H1 (cell line): Measurements from ENCODE around the gene CBLB. TPM values are rescaled to one million over a fixed set of nuclear protein-coding genes. Genes with fewer than 3 reads are reported as not detected.

ENCODE experiments used
- CTCF ChIA-PET: fragments of 300-600 bp; sonication (Branson Sonifier 250); formaldehyde crosslinking; loops from one replicate; lab custom pipeline; 2021; ENCODE audit not compliant: partially characterized antibody; lab: Charles Lee
- POLR2A ChIA-PET: fragments of 300-600 bp; sonication (Branson Sonifier 250); formaldehyde crosslinking; loops from one replicate; lab custom pipeline; 2021; ENCODE audit warnings: inconsistent platforms; ENCODE audit not compliant: partially characterized antibody; lab: Charles Lee
- DNase-seq, 2 experiments: peaks; one replicate each; pipeline versions ENCODE4 v3.0.0 to v3.0.0-alpha.2; 2010 to 2022; ENCODE audit warnings: low spot score in 2 of 2, low read depth in 1 of 2, mixed read lengths in 1 of 2
- FAIRE-seq: peaks from 2 replicates; lab custom pipeline; 2011; peaks lifted over from hg19 to GRCh38; lab: Jason Lieb, UNC
- H2AFZ ChIP-seq: 2 replicates; pipeline ENCODE4 v1.8.1; 2012; ENCODE audit warnings: low read length, inconsistent platforms
- H2AK5ac ChIP-seq: 2 replicates; pipeline ENCODE4 v1.6.1; 2013; ENCODE audit warnings: low read depth, low read length
- H2BK120ac ChIP-seq: replicated peaks from 2 replicates; pipeline ENCODE3; 2013; ENCODE audit warnings: low read depth, low read length, inconsistent platforms
- H2BK12ac ChIP-seq: 2 replicates; pipeline ENCODE4 v1.6.1; 2013; ENCODE audit warnings: low read depth, low read length
- H2BK15ac ChIP-seq: 2 replicates; pipeline ENCODE4 v1.6.1; 2013; ENCODE audit warnings: low read length
- H2BK20ac ChIP-seq: 2 replicates; pipeline ENCODE4 v1.6.1; 2013; ENCODE audit warnings: low read length
- H2BK5ac ChIP-seq: 2 replicates; pipeline ENCODE4 v1.6.1; 2013; ENCODE audit warnings: low read depth, low read length
- H3K14ac ChIP-seq: 2 replicates; pipeline ENCODE4 v1.6.1; 2013; ENCODE audit warnings: inconsistent platforms; ENCODE audit not compliant: insufficient read length
- H3K18ac ChIP-seq: 2 replicates; pipeline ENCODE4 v1.6.1; 2013; ENCODE audit warnings: low read length; ENCODE audit errors: extremely low read depth
- H3K23ac ChIP-seq: 2 replicates; pipeline ENCODE4 v1.6.1; 2013; ENCODE audit warnings: inconsistent platforms; ENCODE audit not compliant: insufficient read length
- H3K23me2 ChIP-seq: 2 replicates; pipeline ENCODE4 v1.6.1; 2013; ENCODE audit warnings: low read depth, low read length
- H3K27ac ChIP-seq: 2 replicates; pipeline ENCODE4 v1.6.1; 2011; ENCODE audit warnings: low read depth, low read length, inconsistent platforms
- H3K27me3 ChIP-seq, 4 experiments: replicated peaks in 1 of 4; 1 replicate in 1 of 4; 2 replicates in 3 of 4; pipeline versions ENCODE4 v1.6.1 to v1.8.1; 2011 to 2013; ENCODE audit warnings: low read length in 3 of 4, mild to moderate bottlenecking in 3 of 4, inconsistent platforms in 2 of 4, mixed read lengths in 2 of 4, moderate library complexity in 1 of 4; ENCODE audit not compliant: control insufficient read depth in 3 of 4, insufficient read depth in 3 of 4; ENCODE audit errors: extremely low read depth in 1 of 4
- H3K36me3 ChIP-seq, 4 experiments: 2 replicates each; pipeline versions ENCODE4 v1.6.1 to v1.8.1; 2011 to 2013; ENCODE audit warnings: mild to moderate bottlenecking in 4 of 4, low read length in 3 of 4, moderate library complexity in 2 of 4, control low read depth in 1 of 4, inconsistent platforms in 1 of 4; ENCODE audit not compliant: insufficient read depth in 4 of 4, control insufficient read depth in 2 of 4
- H3K4ac ChIP-seq: replicated peaks from 2 replicates; pipeline ENCODE3; 2013; ENCODE audit warnings: low read length, low read depth, mixed read lengths, inconsistent platforms; ENCODE audit not compliant: insufficient read length
- H3K4me1 ChIP-seq, 4 experiments: replicated peaks in 1 of 4; 1 replicate in 1 of 4; 2 replicates in 3 of 4; pipeline versions ENCODE4 v1.6.1 to v1.8.1; 2011 to 2013; ENCODE audit warnings: low read length in 3 of 4, inconsistent platforms in 2 of 4, mixed read lengths in 1 of 4; ENCODE audit not compliant: insufficient read depth in 4 of 4, control insufficient read depth in 3 of 4
- H3K4me2 ChIP-seq, 2 experiments: 2 replicates each; pipeline versions ENCODE4 v1.6.1 to v1.8.1; 2011 to 2013; ENCODE audit warnings: low read depth in 2 of 2, low read length in 2 of 2, control low read depth in 1 of 2, inconsistent platforms in 1 of 2, mild to moderate bottlenecking in 1 of 2; ENCODE audit not compliant: insufficient read depth in 1 of 2
- H3K4me3 ChIP-seq, 4 experiments: fragments of 200-600, 300-600 bp in 1 of 4; sonication (generic), shearing (Covaris generic), sonication (Bioruptor Twin) in 1 of 4; 2 replicates each; pipeline versions ENCODE4 v1.5.1 to v1.8.1; 2011 to 2016; ENCODE audit warnings: low read length in 4 of 4, low read depth in 3 of 4, control low read depth in 2 of 4, inconsistent platforms in 2 of 4, mild to moderate bottlenecking in 2 of 4, mixed read lengths in 1 of 4, moderate library complexity in 1 of 4; ENCODE audit not compliant: insufficient read depth in 2 of 4; ENCODE audit errors: extremely low read depth in 1 of 4
- H3K56ac ChIP-seq: replicated peaks from 2 replicates; pipeline ENCODE3; 2013; ENCODE audit warnings: low read depth, mild to moderate bottlenecking, mixed read lengths, low read length, inconsistent platforms; ENCODE audit not compliant: insufficient read length
- H3K79me1 ChIP-seq: 2 replicates; pipeline ENCODE4 v1.6.1; 2013; ENCODE audit warnings: low read depth, low read length, control low read depth
- H3K79me2 ChIP-seq, 2 experiments: 2 replicates each; pipeline versions ENCODE4 v1.6.1 to v1.8.1; 2012 to 2013; ENCODE audit warnings: low read length in 2 of 2, mild to moderate bottlenecking in 2 of 2, inconsistent platforms in 1 of 2; ENCODE audit not compliant: insufficient read depth in 2 of 2, control insufficient read depth in 1 of 2
- H3K9ac ChIP-seq, 4 experiments: replicated peaks in 1 of 4; 1 replicate in 1 of 4; 2 replicates in 3 of 4; pipeline versions ENCODE4 v1.6.1 to v1.8.1; 2011 to 2013; ENCODE audit warnings: low read depth in 3 of 4, low read length in 3 of 4, control low read depth in 2 of 4, mild to moderate bottlenecking in 2 of 4, moderate library complexity in 2 of 4, inconsistent platforms in 1 of 4; ENCODE audit errors: extremely low read depth in 1 of 4
- H3K9me3 ChIP-seq, 2 experiments: 2 replicates each; pipeline versions ENCODE4 v1.6.1 to v1.8.1; 2012 to 2013; ENCODE audit warnings: mild to moderate bottlenecking in 2 of 2, moderate library complexity in 2 of 2, control low read depth in 1 of 2, inconsistent platforms in 1 of 2, low read depth in 1 of 2, low read length in 1 of 2, mixed read lengths in 1 of 2; ENCODE audit not compliant: insufficient read depth in 2 of 2
- H4K20me1 ChIP-seq, 2 experiments: replicated peaks in 1 of 2; 2 replicates each; pipeline versions ENCODE3 to v1.8.1; 2011 to 2013; ENCODE audit warnings: inconsistent platforms in 2 of 2, low read length in 2 of 2, mild to moderate bottlenecking in 1 of 2; ENCODE audit not compliant: insufficient read depth in 2 of 2, control insufficient read depth in 1 of 2
- H4K5ac ChIP-seq: 2 replicates; pipeline ENCODE4 v1.6.1; 2013; ENCODE audit warnings: low read length, low read depth, mixed read lengths, inconsistent platforms; ENCODE audit not compliant: insufficient read length
- H4K8ac ChIP-seq: 2 replicates; pipeline ENCODE4 v1.8.0; 2013; ENCODE audit warnings: mild to moderate bottlenecking, moderate library complexity, low read length, inconsistent platforms; ENCODE audit not compliant: insufficient read depth; ENCODE audit errors: extremely low read depth
- H4K91ac ChIP-seq: replicated peaks from 2 replicates; pipeline ENCODE3; 2013; ENCODE audit warnings: low read length, mixed read lengths, inconsistent platforms; ENCODE audit not compliant: insufficient read length
- ASH2L ChIP-seq: fragments of 200-600, 300-600 bp; sonication (generic); IDR thresholded peaks from one replicate; pipeline ENCODE4 v1.7.1; 2017; ENCODE audit warnings: low read length
- CEBPB ChIP-seq: IDR thresholded peaks from 2 replicates; pipeline ENCODE4 v1.6.1; 2012; ENCODE audit warnings: low read depth, low read length
- SIN3A ChIP-seq, 2 experiments: IDR thresholded peaks in 1 of 2; conservative IDR thresholded peaks in 1 of 2; 2 replicates each; pipeline ENCODE4 v1.6.1; 2011 to 2012; ENCODE audit warnings: low read length in 2 of 2, improper control_type of control experiment in 1 of 2, low read depth in 1 of 2, mild to moderate bottlenecking in 1 of 2
- SP1 ChIP-seq: IDR thresholded peaks from 2 replicates; pipeline ENCODE4 v1.6.1; 2011; ENCODE audit warnings: low read depth, low read length
- SRF ChIP-seq: IDR thresholded peaks from 2 replicates; pipeline ENCODE4 v1.6.1; 2011; ENCODE audit warnings: mild to moderate bottlenecking, low read depth, low read length, moderate library complexity
- TBP ChIP-seq: IDR thresholded peaks from 2 replicates; pipeline ENCODE4 v1.6.1; 2011; ENCODE audit warnings: low read depth, low read length, improper control_type of control experiment
- TEAD4 ChIP-seq: IDR thresholded peaks from 2 replicates; pipeline ENCODE4 v1.6.1; 2012; ENCODE audit warnings: low read depth, low read length, inconsistent platforms, mixed read lengths
- WGBS, 2 experiments: shearing (Covaris generic) in 1 of 2; methylation state at CpG; one replicate each; pipeline versions ENCODE4 v1.1.6 to v1.1.7; 2013 to 2015; ENCODE audit warnings: low lambda C conversion rate in 2 of 2, mixed read lengths in 2 of 2, inconsistent platforms in 1 of 2, low coverage in 1 of 2, missing lambda C conversion rate in 1 of 2; ENCODE audit not compliant: insufficient replicate concordance in 2 of 2, insufficient coverage in 1 of 2, insufficient read length in 1 of 2; ENCODE audit errors: extremely low coverage in 1 of 2, missing lambda C conversion rate in 1 of 2; 5-methylcytosine and 5-hydroxymethylcytosine counted together
- polyA plus RNA-seq, 7 experiments: library from polyadenylated mRNA; depleted of rRNA in 3 of 7; stranded (reverse) in 5 of 7; unstranded in 2 of 7; fragments of >200 nt in 5 of 7; fragments of 200-250 nt in 2 of 7; gene quantifications; 1 replicate in 5 of 7; 2 replicates in 1 of 7; 4 replicates in 1 of 7; pipeline versions ENCODE4 v1.2.1 to v1.2.3, GENCODE V29; 2011 to 2013; ENCODE audit warnings: missing spikeins in 2 of 7, mixed read lengths in 2 of 7
- total RNA-seq: library from RNA; stranded (reverse); fragmentation: NEBNext Ultra II Directional; extraction: Animal tissue kit (Norgen Biotek cat#: 25700); gene quantifications from 2 replicates; pipeline ENCODE4 v1.2.1, GENCODE V29; 2021

Gene CBLB
- total and polyA plus RNA-seq, 2 of the 8 experiments (the other 6 are each of a cell fraction or from before 2014, with no cell fraction given), result 14.5 to 26.0 TPM

DNA sequence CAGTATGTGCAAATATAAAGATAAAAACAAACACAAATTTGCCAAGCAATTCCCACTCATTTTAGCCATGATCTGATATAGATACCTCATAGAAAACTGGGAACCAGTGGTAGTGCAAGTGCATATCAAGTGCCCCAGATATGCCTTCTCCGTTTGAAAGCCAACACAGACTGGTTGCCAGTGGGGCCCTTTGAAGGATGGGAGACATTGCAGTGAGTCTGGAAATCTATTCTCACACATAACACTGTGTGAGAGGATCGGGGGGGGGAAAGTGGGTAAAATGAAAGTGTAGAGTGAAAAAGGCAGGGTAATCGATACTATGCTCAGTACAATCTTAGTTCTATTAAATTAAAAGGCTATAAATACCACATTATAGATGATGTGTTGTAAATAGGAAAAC is 83.0 kb downstream of the CBLB start:
- no peak for TF ChIP-seq SIN3A (conservative IDR thresholded peaks at IDR 0.05 in 1 of 2, IDR thresholded peaks at IDR 0.05 in 1 of 2; ENCODE audit: low read depth in 1 of 2, low read length in 2 of 2)
- TF ChIP-seq TBP, result no peak
- TF ChIP-seq TEAD4, result no peak
- TF ChIP-seq SP1, result no peak
- TF ChIP-seq ASH2L, result no peak
- no peak for TF ChIP-seq CEBPB
- no peak for TF ChIP-seq SRF
- Histone ChIP-seq H3K4me1 (no peaks in the 10 kb centered on the region), H3K27ac (no peak overlapping the region), H3K79me1 (no peaks in the 10 kb centered on the region), H2BK120ac (no peak overlapping the region), H3K9ac (no peak overlapping the region), H3K23me2 (no peaks in the 10 kb centered on the region), H2BK20ac (no peak overlapping the region), H3K79me2 (peaks cover 0 to 21% of the 10 kb centered on the region in 2 experiments; a peak in 2 of 4 replicates), H3K56ac (no peak overlapping the region), H2BK12ac (no peak overlapping the region), H2BK5ac (no peak overlapping the region), H2AFZ (no peak overlapping the region), H2BK15ac (no peak overlapping the region), H3K14ac (no peak overlapping the region), H3K9me3 (no peaks in the 10 kb centered on the region), H3K4me2 (no peak overlapping the region), H3K4me3 (no peak overlapping the region), H3K18ac (no peak overlapping the region), H3K23ac (no peak overlapping the region), H3K4ac (no peak overlapping the region), H2AK5ac (no peak overlapping the region), H3K27me3 (peaks cover 0 to 1% (median 0%) of the 10 kb centered on the region in 4 experiments; a peak in 1 of 7 replicates), H3K36me3 (no peaks in the 10 kb centered on the region), H4K20me1 (no peaks in the 10 kb centered on the region), H4K8ac (no peak overlapping the region), H4K91ac (no peak overlapping the region), H4K5ac (no peak overlapping the region)
- FAIRE-seq (no peak), DNase-seq (no peak)
- 81% methylated on average over 3 of the region's 3 CpGs; no CpG with 5 or more reads in 1 of the 2 experiments for WGBS, 2 experiments
- ChIA-PET CTCF (no interaction called here), POLR2A (no interaction called here)
